ENCODE results near the gene RPS6KC1.

RPS6KC1 gene

DNA sequence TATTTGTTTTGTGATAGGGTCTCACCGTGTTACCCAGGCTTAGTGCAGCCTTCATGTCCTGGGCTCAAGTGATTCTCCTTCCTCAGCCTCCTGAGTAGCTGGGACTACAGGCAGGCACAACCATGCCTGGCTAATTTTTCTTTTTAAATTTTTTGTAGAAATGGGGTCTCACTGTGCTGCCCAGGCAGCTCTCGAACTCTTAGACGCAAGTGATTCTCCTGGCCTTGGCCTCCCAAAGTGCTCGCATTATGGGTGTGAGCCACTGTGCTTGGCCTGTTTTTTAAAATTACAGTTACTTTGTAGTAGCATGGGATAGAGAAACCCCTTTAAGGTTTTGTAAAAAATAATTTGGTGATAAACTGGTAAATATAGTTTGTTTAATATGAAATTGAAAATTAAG, 69.9 kb downstream of the RPS6KC1 start:
- H3K4me3 ChIP-seq (ENCODE audit: low read depth, low read length), result no peak overlapping the region
- TF ChIP-seq, protein P1, sequence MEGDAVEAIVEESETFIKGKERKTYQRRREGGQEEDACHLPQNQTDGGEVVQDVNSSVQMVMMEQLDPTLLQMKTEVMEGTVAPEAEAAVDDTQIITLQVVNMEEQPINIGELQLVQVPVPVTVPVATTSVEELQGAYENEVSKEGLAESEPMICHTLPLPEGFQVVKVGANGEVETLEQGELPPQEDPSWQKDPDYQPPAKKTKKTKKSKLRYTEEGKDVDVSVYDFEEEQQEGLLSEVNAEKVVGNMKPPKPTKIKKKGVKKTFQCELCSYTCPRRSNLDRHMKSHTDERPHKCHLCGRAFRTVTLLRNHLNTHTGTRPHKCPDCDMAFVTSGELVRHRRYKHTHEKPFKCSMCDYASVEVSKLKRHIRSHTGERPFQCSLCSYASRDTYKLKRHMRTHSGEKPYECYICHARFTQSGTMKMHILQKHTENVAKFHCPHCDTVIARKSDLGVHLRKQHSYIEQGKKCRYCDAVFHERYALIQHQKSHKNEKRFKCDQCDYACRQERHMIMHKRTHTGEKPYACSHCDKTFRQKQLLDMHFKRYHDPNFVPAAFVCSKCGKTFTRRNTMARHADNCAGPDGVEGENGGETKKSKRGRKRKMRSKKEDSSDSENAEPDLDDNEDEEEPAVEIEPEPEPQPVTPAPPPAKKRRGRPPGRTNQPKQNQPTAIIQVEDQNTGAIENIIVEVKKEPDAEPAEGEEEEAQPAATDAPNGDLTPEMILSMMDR (IDR thresholded peaks at IDR 0.05; ENCODE audit: borderline replicate concordance, insufficient read depth, low read depth, low read length), result no peak

DNA sequence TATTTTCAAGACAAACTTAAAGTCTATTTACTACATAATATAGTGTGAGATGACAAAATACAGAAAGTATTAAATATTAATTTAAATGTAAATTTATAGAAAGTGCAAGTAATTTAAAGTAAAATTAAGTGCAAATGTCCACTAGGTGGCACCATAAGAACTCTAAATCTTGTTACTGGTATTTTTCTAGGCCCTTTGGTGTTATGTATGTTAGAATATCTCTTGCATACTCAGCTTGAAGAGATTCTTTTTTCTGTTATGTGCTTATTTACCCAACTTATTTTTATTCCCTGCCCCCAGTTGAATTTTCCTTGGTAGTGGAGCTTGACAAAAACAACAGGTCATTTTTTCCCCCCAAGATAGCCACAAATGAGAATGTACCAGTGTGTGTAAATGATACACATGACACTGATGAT, 71.5 kb downstream of the RPS6KC1 start:
- no peak overlapping the region for H3K4me3 ChIP-seq (ENCODE audit: low read depth, low read length)
- TF ChIP-seq, protein P1 (IDR thresholded peaks at IDR 0.05; ENCODE audit: borderline replicate concordance, insufficient read depth, low read depth, low read length), result 0 out of 2 replicates have a peak, but pooled peaks have one; percentile 6

DNA sequence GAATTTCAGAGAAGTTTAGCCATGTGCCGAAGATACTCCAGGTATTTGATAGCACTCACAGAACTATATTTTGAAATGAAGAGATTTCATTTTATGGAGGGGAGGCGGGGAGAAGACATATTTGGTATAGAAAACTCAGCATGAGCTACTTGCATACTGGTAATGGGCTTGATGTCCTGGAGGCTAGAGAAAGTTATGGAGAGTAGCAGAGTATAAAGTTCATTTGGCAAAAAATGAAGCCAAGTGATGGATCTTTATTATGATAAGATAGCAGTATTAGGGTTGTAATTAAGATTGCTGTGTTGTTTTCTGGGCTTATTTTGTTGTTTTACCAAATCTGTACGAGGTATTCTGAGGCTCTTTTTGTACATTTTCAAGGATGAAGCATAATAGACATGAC, 72.0 kb downstream of the RPS6KC1 start:
- TF ChIP-seq, protein P1 (IDR thresholded peaks at IDR 0.05; ENCODE audit: borderline replicate concordance, insufficient read depth, low read depth, low read length), result no peak
- no peak overlapping the region for H3K4me3 ChIP-seq (ENCODE audit: low read depth, low read length)

DNA sequence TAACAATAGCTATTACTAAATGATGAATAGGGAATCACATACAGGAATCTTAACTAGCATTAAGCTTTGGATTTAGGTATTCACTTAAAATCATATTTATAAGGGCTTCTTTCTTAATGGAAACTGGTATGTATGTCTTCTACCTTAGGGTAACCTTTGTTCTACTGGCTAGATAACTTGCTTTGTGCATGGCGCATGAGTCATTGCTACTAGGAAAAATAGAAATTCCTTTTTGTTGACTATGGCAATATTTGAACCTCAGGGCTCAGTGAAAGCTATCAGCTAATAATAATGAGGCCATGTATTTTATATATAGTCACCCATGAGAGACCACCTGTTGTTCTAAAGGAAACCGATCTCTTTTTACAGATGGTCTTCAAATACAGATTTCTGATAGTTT, 72.5 kb downstream of the RPS6KC1 start:
- no peak overlapping the region for H3K4me3 ChIP-seq (ENCODE audit: low read depth, low read length)
- TF ChIP-seq, protein P1 (IDR thresholded peaks at IDR 0.05; ENCODE audit: borderline replicate concordance, insufficient read depth, low read depth, low read length), result no peak

DNA sequence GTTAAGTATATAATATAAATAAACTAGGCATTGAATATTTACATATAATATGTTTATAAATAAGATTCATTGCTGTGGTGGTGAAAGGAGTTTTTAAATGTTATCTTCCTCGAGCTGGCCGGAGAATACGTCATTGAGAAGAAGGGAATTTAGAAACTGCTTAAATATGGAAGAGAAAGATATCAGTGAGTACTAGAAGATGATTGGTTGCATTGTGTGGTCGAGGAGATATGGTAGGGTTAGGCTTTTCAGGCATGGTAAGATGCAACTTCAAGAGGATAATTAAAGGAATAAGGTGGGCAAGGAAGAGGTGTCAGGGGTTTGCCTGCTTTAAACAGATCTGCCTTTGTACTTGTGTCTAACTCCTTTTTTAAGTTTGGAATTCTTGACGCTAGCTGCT, 73.5 kb downstream of the RPS6KC1 start:
- H3K4me3 ChIP-seq (ENCODE audit: low read depth, low read length), result no peak overlapping the region
- TF ChIP-seq, protein P1 (IDR thresholded peaks at IDR 0.05; ENCODE audit: borderline replicate concordance, insufficient read depth, low read depth, low read length), result no peak

DNA sequence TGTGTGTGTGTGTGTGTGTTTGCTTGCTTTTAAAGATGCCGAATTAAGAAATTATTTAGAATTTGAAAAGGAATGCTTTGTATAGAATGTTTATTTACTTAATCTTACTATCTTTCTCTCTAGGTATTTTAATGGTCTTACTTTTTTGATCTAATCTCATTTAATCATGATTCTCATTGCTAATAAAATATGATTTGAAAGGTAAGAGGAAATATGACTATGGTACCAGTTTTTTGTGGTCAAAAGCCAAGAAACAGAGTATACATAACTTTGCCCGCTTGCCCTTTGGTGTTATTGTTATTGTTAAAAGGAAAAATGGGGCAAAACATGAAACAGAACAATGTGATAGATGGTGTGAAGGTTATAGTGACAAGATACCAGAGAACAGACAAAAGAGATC, 74.6 kb downstream of the RPS6KC1 start:
- H3K4me3 ChIP-seq (ENCODE audit: low read depth, low read length), result no peak overlapping the region
- TF ChIP-seq, protein P1 (IDR thresholded peaks at IDR 0.05; ENCODE audit: borderline replicate concordance, insufficient read depth, low read depth, low read length), result no peak

DNA sequence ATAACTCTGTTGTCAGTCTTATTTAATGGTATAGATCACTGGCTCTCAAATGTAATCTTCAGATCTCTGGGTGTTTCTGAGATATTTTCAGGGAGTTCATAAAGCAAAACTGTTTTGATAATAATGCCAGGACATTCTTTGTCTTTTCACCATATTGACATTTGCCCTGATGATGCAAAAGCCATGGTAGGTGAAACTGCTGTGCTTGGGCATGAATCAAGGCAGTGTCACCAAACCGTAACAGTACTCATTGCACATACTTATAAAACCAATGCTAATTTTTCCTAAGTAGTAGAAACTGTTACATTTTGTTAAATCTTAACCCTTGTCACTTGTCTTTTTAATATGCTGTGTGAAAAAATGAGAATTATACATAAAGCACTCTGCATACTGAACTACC, 76.0 kb downstream of the RPS6KC1 start:
- no peak overlapping the region for H3K4me3 ChIP-seq (ENCODE audit: low read depth, low read length)
- TF ChIP-seq, protein P1 (IDR thresholded peaks at IDR 0.05; ENCODE audit: borderline replicate concordance, insufficient read depth, low read depth, low read length), result no peak

Data from GM12875 (cell line).